HS-5 (cell line): ENCODE measurements around the gene TMEM240.
"Not testable (repeated sequence)": the region's sequence is repeated elsewhere in the genome, so short reads cannot be mapped to it uniquely, and the experiment has no call there.

Source experiments
- DNase-seq: peaks from one replicate; pipeline ENCODE4 v3.0.0-alpha.2; 2012; ENCODE audit warnings: low read depth

TMEM240 gene

GRCh38 chr1:1495461-1495975 is 44.9 kb downstream of the TMEM240 start:
- DNase-seq, result not testable (repeated sequence)

- not testable (repeated sequence) for DNase-seq
Observed at GRCh38 chr1:1494311-1494710, 46.1 kb downstream of the TMEM240 start.

GRCh38 chr1:1491601-1492000 is 48.8 kb downstream of the TMEM240 start:
- DNase-seq, result no peak

GRCh38 chr1:1490633-1491230 is 49.7 kb downstream of the TMEM240 start:
- DNase-seq, result no peak

GRCh38 chr1:1489861-1490260 is 50.6 kb downstream of the TMEM240 start:
- no peak for DNase-seq

- no peak for DNase-seq
Observed at GRCh38 chr1:1489231-1489630, 51.2 kb downstream of the TMEM240 start.

GRCh38 chr1:1487701-1488100 is 52.7 kb downstream of the TMEM240 start:
- DNase-seq, result no peak

- DNase-seq, result not testable (repeated sequence)
Observed at GRCh38 chr1:1485755-1486317, 54.6 kb downstream of the TMEM240 start.

GRCh38 chr1:1484976-1485750 is 55.3 kb downstream of the TMEM240 start:
- not testable (repeated sequence) for DNase-seq
